DMS153 treated with DMSO at 0.1 percent for 48 hours (cell line): Measurements from ENCODE around the gene FOXN3.
"Not testable (repeated sequence)": the region's sequence is repeated elsewhere in the genome, so short reads cannot be mapped to it uniquely, and the experiment has no call there.

Experiments
- DNase-seq: peaks from one replicate; lab custom pipeline; 2025; ENCODE audit not compliant: unreplicated experiment; lab: John Stamatoyannopoulos, UW

Gene FOXN3

GRCh38 chr14:89255012-89255411 is 162.0 kb downstream of the FOXN3 start:
- no peak for DNase-seq

DNA sequence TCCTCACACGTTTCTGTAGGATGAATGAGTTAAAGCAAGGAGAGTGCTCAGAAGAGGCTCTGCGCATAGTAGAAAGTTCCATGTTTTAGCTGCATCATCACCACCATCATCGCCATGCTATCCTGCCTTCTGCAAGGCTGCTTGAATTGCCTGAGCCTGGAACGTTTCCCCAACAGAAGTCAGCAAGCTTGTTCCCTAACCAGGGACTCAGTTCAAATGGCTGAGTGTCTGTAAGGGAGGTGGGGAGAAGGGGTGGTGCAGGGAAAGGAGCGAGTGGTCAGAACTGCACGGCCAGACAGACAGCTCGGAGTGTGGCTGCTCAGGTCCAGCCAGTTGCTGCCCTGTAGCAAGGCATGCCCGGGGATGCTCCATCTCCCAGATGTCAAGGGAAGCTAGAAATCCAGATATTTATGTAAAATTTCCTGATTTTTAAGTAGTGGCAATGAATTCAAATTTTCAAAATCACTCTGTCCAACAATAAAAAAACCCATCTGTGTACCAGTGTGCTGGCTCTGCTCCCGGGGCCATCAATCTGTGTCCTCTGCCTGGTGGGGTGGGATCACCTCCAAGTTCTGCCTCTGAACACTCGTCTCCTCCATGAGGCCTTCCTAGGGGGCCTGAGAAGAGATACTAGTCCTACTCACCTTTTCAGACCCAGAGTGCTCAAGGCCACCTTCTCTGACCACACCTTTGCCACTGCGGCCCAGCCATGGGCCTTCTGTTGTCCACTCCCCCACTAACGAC is 162.7 kb downstream of the FOXN3 start:
- no peak for DNase-seq

- DNase-seq: no peak
Measured at GRCh38 chr14:89252887-89253532, 164.0 kb downstream of the FOXN3 start.

DNA sequence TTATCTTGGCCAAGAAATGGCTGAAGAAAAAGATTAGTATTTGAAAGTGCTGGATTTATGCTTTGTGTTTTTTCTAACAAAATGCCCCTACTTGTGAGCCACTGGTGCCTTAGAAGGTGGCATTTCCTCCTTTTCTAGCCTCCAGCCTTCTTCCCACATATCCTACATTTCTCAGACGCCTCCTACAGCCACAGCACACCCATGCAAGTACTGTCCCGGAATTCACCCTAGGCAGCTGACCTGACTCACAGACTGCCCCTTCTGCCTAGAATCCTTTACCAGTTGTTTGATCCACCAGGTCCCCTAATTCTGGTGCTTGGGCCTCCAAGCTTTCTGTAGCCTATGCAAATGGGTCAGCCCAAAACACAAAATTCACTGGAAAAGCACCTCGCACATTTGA is 166.0 kb downstream of the FOXN3 start:
- no peak for DNase-seq

GRCh38 chr14:89250655-89250975 is 166.4 kb downstream of the FOXN3 start:
- DNase-seq: not testable (repeated sequence)

GRCh38 chr14:89249972-89250654 is 166.9 kb downstream of the FOXN3 start:
- DNase-seq: no peak

DNA sequence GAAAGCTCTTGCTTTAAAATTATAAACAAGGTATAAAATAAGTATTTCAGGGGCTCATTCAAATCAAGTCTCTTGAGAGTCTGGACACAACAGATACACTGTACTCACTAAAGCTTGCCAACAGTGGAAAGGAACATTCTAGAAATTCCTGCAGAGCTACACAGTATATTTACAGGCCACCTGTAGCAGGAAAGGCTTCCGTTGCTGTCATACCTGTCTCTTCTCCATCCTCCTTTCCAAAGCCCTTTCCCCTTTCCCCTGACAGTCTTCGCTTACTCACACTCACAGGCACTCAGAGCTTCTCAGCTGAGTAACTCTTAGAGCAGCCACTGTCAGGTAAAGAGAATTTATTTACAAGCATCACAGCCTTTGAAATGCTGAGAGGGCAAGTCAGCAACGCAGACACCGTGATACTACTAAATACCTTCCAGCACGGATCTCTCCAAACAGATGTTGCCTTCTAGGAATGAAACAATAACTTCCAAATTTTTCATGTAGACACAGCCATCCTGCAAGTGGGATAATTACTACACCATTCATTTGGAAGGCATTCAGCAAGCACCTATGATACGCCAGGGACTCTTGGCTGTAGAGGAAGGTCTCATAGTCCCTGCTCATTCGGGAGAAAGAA is 167.9 kb downstream of the FOXN3 start:
- DNase-seq: no peak

DNA sequence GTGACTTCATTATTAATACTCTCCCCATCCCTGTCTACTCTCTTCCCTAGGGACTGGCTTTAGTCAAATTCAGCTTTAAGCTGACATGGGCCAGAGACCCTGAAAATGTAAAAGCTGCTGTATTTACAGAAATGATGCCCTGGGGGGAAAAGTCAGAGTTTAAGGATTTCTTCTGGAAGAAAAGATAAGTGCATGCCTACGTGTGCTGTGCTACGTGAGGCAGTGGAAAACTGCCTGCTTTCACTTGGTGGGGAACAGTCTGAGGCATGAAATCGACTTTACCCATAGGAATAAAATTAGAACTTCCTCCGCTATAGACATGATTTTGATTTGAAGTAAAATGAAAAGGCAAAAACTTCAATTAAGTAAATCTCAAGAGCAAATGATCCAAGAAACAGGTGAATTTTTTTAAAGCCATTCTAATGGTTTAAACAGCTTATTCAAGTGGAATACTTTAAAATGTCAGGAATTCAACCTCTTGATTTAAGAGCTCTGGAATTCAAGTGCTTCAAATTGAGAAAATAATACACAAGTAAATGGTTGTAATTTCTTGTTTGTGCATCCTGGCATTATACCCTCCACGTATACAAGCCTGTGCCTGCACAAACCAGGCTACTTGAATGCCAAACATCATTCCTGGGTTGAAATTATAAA is 168.5 kb downstream of the FOXN3 start:
- no peak for DNase-seq

GRCh38 chr14:89247457-89248122 is 169.4 kb downstream of the FOXN3 start:
- DNase-seq: no peak

DNA sequence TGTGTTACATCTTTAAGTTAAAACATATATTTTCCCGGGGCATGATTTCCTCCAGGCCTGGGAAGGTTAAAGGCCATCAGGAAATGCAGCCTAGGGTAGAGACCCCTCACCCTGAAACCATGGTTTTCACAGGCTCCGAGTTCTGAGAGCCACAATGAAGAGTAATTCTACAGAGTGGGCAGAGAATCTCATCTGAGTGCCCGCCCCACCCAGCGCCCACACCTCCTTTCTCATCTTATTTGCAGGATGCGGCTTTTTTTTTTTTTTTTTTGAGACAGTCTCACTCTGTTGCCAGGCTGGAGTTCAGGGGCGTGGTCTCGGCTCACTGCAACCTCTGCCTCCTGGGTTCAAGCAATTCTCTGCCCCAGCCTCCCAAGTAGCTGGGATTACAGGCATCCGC is 170.7 kb downstream of the FOXN3 start:
- no peak for DNase-seq

- no peak for DNase-seq
Measured at GRCh38 chr14:89245802-89246201, 171.2 kb downstream of the FOXN3 start.

GRCh38 chr14:89244720-89245119 is 172.3 kb downstream of the FOXN3 start:
- DNase-seq: no peak

- DNase-seq: no peak
Measured at GRCh38 chr14:89243741-89244140, 173.3 kb downstream of the FOXN3 start.

DNA sequence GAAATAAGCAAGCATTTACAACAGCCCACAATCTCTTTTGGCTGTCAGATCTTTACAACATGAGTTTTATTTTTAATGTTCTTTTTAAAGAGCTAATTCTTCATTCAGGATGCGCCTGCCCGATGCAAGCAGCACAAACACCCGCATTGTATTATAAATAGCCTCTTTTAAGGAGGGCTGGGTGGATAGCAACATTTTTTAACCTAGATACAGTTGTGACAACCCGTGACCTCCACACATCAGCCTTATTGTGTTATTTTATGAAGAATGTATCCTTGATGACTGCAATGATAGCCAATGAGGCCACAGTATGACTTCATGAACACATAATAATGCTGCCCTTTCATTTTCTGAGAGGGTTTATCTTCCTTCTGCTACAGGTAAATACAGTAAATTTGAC is 173.7 kb downstream of the FOXN3 start:
- DNase-seq: no peak

DNA sequence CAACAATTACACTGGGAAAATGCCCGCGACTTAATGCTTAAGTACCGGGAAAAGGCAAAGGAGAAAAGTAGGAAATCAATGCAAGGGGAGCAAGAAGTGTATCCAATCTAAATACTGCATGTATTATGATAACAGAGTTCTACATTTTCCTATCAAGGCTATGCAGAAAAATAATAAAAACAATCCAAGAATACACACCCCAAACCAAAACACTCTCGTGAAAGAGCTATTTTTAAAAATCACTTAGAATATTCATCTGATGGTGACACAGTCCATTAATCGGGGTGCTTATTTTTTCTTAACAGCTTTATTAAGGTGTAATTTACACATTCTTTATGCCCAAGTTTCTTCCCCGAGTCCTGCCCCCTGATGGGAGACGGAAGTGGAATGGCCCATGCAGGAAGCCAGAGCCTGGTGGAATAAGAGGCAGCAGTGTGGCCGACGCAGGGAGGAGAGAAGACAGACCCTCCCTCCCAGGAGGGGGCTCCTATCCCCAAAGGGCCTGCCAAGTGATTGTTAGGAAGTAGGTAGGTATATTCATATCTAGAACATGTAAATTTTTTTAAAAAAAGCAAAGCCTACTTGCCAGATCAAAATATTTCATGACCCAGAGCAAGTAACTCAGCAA is 174.3 kb downstream of the FOXN3 start:
- DNase-seq: no peak

DNA sequence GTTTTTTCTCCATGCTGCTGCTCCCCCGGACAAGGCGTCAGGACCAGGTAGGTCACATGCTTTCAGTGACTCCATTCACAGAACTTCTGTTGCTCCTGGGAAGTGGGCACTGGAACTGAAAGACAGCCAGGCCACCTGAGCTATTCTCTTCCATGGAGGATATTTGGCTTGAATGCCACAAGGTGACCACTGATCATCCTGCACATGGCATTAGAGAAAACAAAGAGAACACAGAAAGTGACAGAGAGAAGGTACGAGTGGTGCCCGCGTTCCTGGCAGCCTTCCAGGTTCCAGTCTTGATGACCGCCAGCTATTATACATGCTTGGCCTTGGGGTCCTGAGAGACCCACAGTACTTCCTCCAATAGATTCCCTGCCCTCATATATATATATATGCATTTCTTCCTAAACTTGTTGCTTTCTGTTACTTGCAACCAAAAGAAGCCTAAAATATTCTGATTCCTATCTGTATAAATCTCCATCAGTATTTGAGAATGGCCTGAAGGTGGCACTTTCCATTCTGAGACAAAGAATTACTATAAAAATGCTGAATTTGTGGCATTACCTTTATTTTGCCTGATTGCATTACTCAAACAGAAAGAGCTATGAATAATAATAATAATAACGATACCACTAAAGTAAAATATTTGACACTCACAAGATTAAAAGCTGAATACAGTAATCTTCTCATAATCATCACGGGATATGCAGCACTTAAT is 174.9 kb downstream of the FOXN3 start:
- DNase-seq: no peak

- no peak for DNase-seq
Measured at GRCh38 chr14:89241257-89241656, 175.8 kb downstream of the FOXN3 start.

GRCh38 chr14:89240414-89240813 is 176.6 kb downstream of the FOXN3 start:
- DNase-seq: no peak

- DNase-seq: no peak
Measured at GRCh38 chr14:89239023-89239422, 178.0 kb downstream of the FOXN3 start.
